PC-9 (cell line): Measurements from ENCODE around the gene ATG2B.

Experiments used
- EZH2 ChIP-seq: fragments of 200-600 bp; sonication (generic); IDR thresholded peaks from 2 replicates; pipeline ENCODE4 v1.8.0; 2017; ENCODE audit warnings: antibody characterized with exemption, low read depth
- TF ChIP-seq, protein P1 (sequence below): fragments of 200-600 bp; sonication (generic); conservative IDR thresholded peaks from 2 replicates; pipeline ENCODE4 v1.6.1; 2017; ENCODE audit warnings: mixed run types, antibody characterized with exemption, mild to moderate bottlenecking, moderate library complexity

DNA sequence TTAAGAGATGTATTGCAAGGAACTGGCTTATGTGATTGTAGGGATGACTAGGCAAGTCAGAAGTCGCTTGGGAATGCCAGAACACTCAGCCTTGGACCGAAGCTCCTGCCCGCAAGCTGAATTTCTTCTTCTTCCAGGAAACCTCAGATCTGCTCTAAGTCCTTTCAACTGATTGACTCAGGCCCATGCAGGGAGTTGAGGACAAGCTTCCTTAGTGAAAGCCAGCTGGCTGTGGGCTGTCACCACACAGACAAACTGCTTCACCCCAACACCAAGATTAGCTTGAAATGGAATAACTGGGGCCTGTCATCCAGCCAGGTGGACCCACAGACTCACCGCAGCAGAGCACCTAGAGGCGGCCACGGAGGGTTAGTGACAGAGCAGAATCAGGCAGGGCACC is 133.8 kb downstream of the ATG2B start:
- TF ChIP-seq, protein P1, sequence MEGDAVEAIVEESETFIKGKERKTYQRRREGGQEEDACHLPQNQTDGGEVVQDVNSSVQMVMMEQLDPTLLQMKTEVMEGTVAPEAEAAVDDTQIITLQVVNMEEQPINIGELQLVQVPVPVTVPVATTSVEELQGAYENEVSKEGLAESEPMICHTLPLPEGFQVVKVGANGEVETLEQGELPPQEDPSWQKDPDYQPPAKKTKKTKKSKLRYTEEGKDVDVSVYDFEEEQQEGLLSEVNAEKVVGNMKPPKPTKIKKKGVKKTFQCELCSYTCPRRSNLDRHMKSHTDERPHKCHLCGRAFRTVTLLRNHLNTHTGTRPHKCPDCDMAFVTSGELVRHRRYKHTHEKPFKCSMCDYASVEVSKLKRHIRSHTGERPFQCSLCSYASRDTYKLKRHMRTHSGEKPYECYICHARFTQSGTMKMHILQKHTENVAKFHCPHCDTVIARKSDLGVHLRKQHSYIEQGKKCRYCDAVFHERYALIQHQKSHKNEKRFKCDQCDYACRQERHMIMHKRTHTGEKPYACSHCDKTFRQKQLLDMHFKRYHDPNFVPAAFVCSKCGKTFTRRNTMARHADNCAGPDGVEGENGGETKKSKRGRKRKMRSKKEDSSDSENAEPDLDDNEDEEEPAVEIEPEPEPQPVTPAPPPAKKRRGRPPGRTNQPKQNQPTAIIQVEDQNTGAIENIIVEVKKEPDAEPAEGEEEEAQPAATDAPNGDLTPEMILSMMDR: no peak
- TF ChIP-seq EZH2: no peak
